ENCODE measurements around the gene DNAH7.
"Not testable (repeated sequence)": the region's sequence is repeated elsewhere in the genome, so short reads cannot be mapped to it uniquely, and the experiment has no call there.

DNAH7 gene

DNA sequence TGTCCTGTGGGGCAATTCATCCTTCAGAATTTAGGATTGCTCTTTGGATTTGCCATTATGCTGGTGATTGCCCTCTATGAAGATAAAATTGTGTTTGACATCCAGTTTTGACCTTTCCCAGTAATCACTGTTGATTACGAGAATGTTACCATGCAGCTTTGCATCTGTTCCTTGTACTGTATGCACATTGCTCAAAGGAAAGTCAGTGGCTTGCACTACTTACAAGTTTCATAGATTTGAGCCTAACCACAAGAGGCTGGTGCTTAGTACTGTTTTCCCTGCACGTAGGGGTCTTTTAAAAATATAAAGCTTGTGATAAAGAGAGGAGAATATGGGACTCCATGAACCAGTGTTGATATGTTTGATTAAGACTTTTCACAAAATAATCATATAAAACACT is 333.7 kb downstream of the DNAH7 start:
- no peak for FAIRE-seq
- no peak for DNase-seq (ENCODE audit: insufficient read length, low spot score)

- no peak for FAIRE-seq
- DNase-seq (ENCODE audit: insufficient read length, low spot score): no peak
These were observed 334.2 kb downstream of the DNAH7 start for GRCh38 chr2:195734395-195734794.

GRCh38 chr2:195733831-195734230 is 334.8 kb downstream of the DNAH7 start:
- FAIRE-seq: no peak
- DNase-seq (ENCODE audit: insufficient read length, low spot score): no peak

DNA sequence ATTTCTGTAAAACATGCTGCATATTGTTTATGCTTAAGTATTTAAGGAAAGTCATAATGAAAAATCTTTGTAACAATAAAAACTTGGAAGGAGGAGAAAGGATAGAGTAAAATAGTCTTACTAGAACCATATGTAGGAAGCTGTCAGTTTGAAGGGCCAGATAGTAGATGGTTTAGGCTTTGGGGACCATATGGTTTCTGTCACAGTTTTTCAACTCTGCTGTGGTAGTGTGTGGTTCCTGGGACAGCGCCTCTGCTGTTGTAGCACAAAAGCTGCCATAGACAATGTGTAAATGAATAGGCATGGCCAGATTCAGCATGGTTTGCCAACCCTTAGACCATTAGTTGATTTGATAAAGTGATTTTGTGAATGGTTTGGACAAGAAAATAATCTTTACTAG is 336.1 kb downstream of the DNAH7 start:
- FAIRE-seq: no peak
- DNase-seq (ENCODE audit: insufficient read length, low spot score): no peak

DNA sequence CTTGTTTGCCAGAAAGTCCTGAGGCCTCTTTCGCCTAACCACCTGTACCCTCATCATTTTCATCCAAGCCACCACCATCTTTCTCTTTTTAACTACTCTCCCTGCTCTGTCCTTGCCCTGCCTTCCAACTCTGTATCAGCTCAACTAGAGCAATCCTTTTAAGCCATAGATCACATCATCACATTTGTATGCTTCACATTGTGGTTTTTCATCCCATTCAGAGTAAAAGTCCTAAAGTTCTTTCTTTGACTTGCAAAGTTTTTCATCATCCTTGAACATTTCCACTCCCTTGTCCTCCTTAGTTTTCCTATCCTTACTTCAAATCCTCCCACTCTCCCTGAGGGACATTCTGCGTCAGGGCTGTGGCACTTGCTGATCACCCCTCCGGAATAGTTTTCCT is 337.7 kb downstream of the DNAH7 start:
- FAIRE-seq (no peak), DNase-seq (ENCODE audit: insufficient read length, low spot score) (no peak)

GRCh38 chr2:195727106-195727505 is 341.5 kb downstream of the DNAH7 start:
- no peak for DNase-seq (ENCODE audit: insufficient read length, low spot score)
- FAIRE-seq: no peak

DNA sequence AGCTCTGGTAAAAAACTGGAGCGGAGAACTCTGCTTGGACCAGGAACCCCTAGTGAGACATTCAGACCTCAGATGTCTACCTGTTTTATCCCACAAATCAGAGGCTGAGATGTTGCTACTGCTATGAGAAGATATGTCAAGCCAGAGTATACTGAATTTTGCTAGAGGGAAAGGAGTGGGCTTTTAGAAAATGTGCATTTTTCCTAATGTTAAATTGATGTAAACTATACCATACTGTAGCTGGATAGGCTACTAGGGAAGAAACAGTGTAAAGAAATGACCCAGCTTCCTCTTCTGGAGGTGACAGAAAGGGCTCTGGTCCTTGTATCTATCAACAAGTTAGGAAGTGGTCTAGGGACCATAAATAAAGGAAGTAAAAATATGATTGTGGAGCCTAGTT is 346.6 kb downstream of the DNAH7 start:
- DNase-seq (ENCODE audit: insufficient read length, low spot score) (no peak), FAIRE-seq (no peak)

- no peak for DNase-seq (ENCODE audit: insufficient read length, low spot score)
- FAIRE-seq: no peak
These were observed 347.6 kb downstream of the DNAH7 start for GRCh38 chr2:195721042-195721441.

- FAIRE-seq: no peak
- no peak for DNase-seq (ENCODE audit: insufficient read length, low spot score)
These were observed 352.2 kb downstream of the DNAH7 start for GRCh38 chr2:195716466-195716865.

DNA sequence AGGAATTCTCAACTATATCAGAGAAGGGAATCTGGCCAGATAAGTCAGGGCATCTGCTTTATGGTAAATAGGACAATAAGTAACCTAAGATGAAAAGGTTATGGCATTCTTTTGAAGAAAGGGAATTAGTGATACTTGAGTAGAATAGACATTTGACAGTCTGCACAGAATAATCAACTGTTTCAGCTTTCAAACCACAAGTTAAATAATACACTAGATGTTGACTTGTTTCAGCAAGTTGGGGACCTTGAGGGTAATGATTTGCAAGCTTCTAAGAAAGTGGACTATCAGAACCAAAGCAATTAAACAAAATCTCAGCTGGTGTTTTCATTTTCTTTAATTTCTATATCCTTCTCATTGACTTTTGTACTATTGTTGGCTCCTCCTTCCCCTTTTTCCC is 357.2 kb downstream of the DNAH7 start:
- peak; percentile 78 for FAIRE-seq
- DNase-seq (ENCODE audit: insufficient read length, low spot score): no peak

DNA sequence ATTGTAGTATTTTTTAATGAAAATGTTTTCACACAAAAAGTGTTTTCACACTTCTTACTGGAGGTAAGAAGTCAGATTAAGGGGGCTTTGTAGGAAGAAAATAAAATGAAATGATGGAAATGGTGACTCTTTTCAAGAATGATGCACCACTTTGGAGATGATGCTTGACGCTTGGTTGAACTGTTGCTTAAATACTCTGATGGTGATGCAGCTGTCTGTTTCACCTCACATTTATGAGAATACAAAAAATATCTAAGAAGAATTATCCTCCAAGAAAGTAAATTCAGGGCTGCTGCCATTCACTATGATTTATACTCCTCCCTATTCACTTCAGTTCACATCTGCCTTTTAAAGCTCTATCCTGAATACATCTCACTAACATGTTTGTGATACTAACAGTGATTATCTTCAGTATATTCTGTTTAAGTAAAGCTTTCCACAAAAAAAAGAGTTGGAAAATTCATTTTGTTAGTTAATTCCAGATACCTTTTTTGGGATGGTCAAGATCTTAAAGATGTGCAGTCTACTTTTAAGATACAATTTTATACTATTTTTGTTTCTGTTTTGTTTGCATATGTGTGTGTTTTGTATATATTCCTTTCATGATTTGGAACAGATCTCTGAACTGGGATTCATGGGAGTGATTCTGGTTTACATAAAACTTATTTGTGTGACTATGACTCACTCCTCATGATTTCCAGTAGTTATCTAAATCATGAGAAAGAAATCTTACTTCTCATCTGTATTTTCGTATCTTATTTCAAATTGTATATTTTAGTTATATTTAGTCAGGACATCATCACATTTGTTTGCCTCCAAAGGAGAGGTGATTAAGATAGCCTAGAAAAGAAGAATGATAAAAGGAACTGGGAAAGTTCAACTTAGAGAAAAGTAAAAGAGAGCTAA is 358.5 kb downstream of the DNAH7 start:
- DNase-seq (ENCODE audit: insufficient read length, low spot score) (no peak), FAIRE-seq (no peak)

DNA sequence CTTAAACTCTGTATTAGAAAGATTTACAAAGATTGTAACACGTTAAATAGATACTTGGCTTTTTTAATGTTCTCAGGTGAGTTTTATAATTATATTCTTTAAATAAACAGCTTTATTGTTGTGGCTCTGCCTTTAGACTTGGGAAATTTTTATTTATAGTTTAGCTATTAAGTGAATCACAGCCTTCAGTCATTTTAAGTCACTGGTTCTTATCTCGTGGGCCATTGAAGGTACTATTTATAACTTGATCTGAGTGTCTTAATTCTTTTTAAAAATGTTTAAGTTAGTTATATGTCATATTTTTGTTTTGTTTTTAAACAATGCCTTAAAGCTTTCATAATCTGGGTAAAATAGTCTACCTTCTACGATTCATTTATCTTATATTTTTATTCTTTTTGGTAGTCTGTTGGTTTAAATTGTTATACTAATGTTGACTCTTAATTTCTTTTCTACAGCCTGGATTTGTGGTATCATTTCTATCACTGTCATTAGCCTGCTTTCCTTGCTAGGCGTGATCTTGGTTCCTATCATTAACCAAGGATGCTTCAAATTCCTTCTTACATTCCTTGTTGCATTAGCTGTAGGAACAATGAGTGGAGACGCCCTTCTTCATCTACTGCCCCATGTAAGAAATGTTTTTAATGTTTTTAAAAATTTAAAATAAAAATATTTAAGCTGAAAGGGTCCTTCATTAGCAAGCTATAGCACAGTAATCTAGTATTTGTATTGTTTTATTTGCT is 362.3 kb downstream of the DNAH7 start:
- DNase-seq (ENCODE audit: insufficient read length, low spot score): no peak
- no peak for FAIRE-seq

DNA sequence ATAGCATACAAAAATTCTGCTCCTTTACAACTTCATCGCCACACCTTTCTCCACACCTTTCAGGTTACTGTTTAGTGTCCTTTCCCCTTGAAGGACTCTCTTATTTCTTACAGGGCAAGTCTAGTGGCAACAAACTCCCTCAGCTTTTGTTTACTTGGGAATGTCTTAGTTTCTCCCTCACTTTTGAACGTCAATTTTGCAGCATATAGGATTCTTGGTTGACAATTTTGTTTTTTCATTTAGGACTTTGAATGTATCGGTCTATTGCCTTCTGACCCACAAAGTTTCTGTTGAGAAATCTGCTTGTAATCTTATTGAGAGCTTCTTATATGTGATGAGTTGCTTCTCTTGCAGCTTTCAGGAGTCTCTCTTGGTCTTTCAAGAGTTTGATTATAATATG is 368.2 kb downstream of the DNAH7 start:
- no peak for DNase-seq (ENCODE audit: insufficient read length, low spot score)
- no peak for FAIRE-seq

DNA sequence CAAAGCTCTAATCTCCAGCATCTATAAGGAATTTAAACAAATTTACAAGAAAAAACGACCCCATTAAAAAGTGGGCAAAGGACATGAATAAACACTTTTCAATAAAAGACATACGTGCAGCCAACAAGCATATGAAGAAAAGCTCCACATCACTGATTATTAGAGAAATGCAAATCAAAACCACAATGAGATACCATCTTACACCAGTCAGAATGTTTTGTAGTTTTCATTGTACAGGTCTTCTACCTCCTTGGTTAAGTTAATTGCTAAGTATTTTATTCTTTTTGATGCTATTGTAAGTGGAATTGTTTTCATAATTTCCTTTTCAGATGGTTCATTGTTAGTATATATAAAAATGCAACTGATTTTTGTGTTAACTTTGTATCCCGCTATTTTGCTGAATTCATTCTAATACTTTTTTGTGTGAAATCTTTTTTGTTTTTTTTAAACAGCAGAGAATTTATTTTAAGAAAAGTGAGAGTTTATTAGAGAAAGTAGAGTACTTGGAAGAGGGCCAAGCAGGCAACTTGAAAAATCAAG is 370.9 kb downstream of the DNAH7 start:
- FAIRE-seq (no peak), DNase-seq (ENCODE audit: insufficient read length, low spot score) (no peak)

GRCh38 chr2:195696012-195696411 is 372.6 kb downstream of the DNAH7 start:
- DNase-seq (ENCODE audit: insufficient read length, low spot score): no peak
- no peak for FAIRE-seq

DNA sequence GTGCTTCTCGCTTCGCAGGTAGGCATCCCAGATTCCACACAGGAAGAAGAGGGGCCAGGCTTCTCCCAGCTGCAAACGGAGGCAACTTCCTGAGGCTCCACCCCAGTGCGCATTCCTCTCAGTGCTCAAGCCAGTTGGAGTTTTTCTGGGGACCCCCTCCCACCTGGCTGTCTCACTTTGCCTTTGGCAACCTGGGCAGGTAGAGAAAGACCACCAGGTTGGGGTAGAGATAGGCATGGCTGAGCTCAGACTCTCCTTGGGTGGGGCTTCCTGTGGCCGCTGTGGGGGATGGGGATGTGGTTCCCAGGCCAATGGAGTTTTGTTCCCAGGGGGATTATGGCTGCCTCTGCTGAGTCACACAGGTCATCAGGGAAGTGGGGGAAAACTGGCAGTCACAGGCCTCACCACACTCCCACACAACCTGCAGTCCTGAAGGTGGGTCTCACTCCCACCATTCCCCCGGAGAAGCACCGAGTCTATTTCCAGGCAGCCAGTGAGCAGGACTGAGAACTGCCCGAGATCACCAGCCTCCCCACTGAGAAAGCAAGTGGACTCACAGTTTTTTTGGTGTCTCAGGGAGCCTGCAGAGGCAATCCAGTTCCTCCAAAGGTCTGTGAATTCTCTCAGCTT is 373.5 kb downstream of the DNAH7 start:
- no peak for DNase-seq (ENCODE audit: insufficient read length, low spot score)
- FAIRE-seq: peak; percentile 37

GRCh38 chr2:195694553-195694952 is 374.1 kb downstream of the DNAH7 start:
- DNase-seq (ENCODE audit: insufficient read length, low spot score) (no peak), FAIRE-seq (no peak)

DNA sequence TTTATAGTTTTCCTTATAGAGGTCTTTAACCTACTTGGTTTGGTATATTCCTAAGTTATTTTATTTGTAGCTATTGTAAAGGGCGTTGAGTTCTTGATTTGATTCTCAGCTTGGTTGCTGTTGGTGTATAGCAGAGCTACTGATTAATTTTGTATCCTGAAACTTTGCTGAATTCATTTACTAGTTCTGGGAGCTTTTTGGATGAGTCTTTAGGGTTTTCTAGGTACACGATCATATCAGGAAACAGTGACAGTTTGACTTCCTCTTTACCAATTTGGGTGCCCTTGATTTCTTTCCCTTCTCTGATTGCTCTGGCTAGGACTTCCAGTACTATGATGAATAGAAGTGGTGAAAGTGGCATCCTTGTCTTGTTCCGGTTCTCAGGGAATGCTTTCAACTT is 376.1 kb downstream of the DNAH7 start:
- DNase-seq (ENCODE audit: insufficient read length, low spot score); FAIRE-seq: not testable (repeated sequence)
